ENCODE results near the gene CNNM3.
A peak's percentile ranks its signal among the peaks of the same experiment; 100 is the strongest.
"Not testable (repeated sequence)": the region's sequence is repeated elsewhere in the genome, so short reads cannot be mapped to it uniquely, and the experiment has no call there.

The CNNM3 gene

DNA sequence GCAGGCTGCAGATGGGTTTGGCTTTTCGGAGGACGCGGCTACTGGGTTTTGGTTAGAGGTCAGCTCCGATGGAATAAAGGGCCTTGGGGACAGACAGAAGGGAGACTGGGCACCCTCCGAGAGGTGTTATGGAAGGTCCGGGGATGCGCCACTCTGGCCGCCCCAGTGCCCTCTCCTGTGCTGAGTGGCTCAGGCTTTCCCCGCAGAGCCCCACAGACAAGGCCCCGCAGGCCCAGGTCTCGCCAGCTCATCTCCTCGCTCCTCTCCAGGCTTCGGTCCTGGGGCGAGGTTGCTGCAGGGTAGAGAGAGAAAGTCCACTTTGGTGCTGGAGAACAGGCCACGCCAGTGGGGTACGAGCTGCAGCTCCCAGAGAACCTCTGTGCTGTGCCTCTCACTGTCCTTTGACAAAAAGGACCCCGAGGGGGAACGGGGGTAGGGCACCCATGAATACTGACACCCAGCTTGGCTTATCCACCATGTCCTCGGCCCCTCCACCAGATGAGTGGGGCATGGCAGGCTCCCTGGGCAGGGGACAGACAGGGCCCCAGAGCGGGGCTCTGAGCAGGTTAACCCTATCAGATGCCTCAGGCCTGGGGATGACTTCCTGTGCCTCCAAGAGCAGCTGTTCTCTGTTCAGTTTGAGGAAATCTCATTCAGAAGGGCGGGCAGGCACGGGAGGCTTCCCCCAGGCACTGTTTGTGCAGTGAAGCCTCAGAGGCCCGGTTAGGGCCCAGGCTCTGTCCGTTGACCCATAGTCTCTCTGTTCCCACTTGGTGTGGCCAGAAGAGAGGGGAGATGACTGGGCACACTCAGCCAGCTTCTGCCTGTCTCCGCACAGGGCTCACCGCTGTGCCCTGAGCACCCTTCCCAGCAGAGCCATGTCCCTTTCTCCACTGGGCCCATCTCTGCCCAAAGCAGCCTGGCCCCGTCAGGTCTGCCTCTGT lies 15.7 kb upstream of the CNNM3 start:
- no peak for DNase-seq

DNA sequence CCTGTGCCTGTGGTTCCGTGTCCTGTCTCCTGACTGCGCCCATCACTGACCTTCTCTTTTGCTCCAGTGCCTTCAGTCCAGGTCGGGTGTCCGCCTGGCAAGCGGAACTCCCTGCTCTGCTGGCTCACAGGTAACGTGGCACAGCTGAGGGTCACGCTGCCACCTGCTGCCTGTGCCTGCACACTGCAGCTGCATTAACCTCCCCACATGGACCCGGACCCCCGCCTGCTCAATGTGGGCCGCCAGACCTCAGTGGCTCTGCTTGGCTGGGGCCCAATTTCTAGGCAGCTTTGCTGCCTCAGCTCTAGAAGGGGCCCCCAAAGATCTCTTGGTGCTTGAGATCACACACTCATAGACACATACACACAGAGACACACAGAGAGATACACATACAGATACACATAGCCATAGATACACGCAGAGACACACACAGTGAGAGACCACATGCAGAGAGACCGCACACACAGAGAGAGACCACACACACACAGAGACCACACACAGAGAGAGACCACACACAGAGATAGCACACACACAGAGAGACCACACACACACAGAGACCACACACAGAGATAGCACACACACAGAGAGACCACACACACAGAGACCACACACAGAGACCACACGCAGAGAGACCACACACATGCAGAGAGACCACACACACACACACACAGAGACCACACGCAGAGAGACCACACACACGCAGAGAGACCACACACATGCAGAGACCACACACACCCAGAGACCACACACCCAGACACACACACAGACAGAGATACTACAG lies 14.9 kb upstream of the CNNM3 start:
- peak; percentile 28 for DNase-seq

DNA sequence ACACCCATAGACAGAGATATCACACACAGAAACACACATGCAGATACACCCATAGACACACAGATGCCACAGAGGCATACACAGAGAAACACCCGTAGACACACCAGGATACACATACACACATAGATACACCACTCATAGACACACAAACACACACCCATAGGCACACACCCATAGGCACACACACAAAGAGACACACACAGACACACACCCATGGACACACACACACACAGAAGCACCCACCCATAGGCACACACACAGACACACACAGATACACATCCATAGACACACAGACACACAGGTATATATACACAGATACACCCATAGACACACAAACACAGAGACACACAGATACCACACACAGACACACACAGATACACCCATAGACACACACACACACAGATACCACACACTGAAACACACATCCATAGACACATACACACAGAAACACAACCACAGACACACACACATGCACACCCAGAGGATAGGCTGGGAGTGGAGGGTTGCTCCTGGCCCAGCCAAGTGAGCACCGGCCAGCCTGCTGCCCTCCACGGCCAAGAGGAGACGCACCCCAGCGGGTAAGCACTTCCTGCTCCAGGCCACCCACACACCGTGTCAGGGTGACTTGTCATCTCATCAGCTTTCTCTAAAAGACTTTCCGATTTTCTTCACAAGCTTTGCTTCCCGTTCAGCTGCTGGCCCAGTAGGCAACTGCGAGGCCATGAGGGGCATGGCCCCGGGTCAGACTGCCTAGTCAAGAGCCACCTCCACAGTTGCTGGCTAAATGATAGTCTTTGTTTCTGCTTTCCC lies 14.1 kb upstream of the CNNM3 start:
- no peak for DNase-seq

DNA sequence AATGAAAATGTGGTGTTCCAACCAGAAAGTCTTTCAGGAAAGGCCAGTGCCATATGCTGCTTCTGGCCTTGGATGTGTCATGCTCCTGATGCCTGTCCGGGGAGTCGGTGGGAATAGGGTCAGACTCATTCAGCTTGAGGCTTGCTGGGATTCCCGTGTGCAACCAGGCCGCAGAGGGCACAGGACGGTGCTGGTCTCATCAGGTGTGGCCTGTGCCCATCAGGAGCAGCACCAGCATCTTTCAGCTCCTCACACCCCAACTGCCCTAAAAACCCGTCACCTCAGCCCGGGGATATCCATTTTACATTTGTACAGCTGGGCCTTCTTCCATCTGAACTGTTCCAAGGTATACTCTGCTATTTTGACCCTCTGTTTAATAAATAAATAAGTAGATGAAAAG lies 13.3 kb upstream of the CNNM3 start:
- DNase-seq, result no peak

DNA sequence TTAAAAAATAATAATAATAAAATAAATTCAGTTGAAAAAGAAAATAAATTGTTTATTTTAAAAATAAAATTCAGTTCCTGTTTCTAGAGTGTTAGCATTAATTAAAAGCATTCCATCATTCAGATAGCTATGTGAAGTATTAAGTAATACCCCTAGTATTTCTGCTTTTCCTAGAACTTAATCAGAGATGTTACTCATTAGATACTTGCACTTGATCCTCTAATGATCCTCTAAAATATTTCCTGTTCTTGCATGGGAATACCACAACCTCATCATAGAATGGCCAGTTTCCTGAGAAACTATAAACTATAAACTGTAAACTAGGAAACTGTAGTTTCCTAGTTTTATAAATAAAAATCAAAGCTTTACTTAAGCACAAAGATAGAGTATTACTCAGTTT lies 11.1 kb upstream of the CNNM3 start:
- DNase-seq, result no peak

DNA sequence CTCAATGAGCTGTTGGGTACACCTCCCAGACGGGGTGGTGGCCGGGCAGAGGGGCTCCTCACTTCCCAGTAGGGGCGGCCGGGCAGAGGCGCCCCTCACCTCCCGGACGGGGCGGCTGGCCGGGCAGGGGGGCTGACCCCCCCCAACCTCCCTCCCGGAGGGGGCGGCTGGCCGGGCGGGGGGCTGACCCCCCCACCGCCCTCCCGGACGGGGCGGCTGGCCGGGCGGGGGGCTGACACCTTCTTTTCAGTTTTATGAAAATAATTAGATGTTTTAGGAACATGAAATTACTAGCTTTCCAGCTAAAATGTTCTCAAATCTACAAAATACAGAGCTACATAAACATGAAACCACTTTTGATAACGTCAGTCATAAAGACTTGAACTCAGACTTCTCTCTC lies 10.1 kb upstream of the CNNM3 start:
- DNase-seq, result not testable (repeated sequence)

DNA sequence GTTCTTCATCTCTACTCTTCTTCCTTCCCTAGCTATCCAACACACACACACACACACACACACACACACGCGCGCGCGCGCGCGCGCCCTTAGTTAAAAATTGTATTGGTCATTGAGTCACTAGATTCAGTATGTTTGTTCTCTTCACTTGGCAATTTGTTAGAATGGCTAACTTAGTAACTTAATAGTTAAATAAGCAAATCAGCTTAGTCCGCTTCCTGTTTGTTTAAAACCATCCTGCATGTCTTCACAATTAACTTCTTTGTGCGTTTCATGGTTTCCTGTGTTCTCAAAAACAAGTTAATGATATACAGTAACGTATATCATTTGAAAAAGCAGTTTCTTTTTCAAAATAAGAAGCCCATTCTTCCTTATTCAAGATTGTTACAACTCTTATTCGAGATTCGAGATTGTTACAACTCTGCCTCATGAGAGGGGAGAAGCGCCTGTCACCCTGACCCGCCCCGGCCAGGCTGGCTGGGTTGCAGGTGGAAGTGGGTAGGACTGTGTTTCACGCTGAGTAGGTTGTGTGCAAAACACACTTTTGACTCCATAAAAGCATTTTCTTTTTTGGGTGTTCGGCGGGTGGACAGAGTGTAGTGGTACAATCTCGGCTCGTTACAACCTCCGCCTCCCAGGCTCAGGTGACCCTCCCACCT lies 9.5 kb upstream of the CNNM3 start:
- no peak for DNase-seq

DNA sequence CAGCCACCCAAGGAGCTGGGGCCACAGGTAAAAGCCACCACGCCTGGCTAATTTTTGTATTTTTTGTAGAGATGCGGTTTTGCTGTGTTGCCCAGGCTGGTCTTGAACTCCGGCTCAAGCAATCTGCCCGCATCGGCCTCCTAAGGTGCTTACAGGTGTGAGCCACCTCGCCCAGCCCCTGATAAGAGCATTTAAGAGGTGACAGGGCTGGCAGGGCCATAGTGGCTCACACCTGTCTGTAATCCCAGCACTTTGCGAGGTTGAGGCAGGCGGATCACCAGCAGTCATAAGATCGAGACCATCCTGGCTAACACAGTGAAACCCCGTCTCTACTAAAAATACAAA lies 9.0 kb upstream of the CNNM3 start:
- DNase-seq, result no peak

DNA sequence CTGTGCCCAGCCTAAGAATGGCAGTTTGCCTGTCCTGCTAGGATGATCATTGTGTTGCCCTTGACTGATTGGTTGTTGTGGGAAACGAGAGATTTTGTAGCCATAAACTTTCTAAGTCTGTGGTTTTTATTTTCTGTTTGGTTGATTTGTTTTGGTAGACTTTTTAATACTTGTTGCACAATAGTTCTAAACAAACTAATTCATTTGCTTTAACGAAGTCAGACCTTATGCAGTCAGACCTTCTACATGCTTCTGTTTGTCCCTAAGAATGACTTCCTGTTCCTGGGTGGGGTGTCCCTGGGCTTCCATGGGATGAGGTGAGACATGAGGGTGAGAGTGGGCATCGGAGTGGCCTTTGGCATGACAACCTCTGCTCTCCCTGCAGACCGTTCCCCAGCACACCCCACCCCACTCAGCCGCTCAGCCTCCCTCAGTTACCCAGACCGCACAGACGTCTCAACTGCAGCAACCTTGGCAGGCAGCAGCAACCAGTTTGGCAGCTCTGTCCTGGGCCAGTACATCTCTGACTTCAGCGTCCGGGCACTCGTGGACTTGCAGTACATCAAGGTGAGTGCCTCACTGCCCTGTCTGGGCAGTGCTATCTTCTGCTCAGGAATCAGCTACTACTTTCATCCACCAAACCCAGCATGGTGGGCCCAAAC lies 7.8 kb upstream of the CNNM3 start:
- no peak for DNase-seq

DNA sequence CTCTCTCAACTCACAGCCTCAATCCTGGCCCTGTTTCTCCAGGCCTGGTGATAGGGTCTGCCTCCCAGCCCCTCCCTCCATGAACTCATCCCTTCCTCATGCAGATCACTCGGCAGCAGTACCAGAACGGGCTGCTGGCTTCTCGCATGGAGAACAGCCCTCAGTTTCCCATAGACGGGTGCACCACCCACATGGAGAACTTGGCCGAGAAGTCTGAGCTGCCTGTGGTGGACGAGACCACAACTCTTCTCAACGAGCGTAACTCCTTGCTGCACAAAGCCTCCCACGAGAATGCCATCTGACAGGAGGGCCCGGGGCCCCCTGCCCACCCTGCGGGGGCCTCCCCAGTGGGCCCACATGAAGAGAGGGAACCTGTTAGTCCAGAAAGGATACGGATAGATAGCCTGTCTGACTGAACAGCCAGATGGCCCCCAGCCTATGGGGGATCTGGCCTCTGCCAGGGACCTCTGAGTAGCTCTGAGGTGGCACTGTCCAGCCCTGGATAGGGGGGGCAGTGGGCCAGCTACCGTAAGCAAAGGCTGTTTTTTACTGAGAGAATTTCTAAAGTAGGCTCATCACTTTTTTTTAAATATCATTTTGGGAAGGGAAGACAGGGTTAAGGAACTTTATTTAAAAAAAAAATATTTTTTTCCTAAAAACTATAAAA lies 6.7 kb upstream of the CNNM3 start:
- no peak for DNase-seq

DNA sequence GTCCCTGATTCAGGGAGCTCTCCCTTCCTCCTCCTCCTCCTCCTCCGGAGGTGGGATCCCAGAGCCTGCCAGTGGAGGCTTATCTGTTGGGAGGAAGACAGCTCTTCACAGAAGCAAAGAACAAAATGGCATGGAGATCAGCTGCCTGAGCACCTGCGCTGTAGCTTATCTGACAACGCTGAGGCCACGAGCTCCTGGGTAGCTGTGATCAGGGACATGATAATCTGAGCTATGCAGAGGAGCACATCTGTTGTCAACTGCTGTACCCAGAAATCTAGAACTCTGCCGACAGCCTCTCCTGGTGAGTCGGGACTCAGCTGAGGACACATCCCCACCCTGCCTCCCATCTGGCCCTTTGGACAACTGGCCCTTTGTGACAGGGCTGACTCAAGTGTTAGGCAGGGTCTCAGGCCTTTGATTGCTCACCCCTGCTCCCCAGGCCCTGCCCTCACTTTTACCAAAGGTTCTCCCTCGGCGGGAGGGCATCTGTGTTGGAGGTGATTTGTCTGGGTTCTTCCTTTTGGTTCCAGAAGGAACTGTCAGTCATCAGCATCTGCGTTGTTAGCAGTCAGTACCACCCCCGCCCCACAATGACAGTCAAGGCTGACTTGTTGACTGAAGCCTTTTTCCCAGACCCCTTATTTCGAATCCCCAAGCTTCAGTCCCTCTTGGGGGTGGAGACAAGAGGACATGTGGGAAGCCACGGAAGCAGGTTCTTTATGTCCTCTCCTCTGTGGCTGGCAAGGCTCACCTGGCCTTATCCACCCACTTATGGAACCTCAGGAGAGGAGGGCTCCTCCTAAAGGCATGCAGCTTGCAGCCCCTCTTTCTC lies 5.9 kb upstream of the CNNM3 start:
- DNase-seq, result no peak

DNA sequence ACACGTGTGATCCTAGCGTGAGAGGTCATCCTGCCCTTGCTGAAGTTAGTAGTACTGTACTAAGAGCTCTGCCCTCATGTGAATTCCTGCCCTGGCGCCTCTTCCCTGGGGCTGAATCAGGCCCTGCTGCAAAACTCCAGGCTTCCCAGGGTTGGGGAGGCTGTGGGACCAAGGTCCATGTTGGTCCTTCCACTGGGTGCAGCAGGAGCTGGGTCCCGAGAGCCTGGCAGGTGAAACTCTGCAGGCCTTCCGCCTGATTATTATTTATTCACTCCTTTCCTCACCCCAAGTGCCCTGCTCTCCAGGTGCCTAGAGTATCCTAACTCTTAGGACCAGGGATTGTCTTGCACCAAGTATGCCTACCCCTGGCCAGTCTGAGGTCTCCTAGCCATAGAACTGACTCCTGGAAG lies 5.3 kb upstream of the CNNM3 start:
- no peak for DNase-seq

DNA sequence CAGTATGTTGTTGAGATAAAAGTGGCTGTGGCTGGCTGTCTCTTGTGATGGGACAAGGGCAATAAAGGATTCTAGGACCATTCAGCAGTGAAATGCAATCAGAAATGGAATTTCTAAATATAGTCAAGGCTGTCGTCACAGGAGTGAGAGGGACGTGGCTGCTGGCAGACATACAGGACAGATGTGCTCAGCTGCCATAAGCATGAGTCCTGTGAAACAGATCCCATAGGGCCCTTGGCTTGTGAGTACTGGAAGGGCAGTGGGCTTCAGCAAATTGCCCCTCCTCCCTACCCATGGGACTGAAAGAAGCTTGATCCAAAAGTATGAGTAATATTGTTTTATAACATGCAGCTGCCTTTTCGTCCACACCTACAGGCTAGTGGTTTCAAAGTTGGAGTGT lies 4.2 kb upstream of the CNNM3 start:
- no peak for DNase-seq

DNA sequence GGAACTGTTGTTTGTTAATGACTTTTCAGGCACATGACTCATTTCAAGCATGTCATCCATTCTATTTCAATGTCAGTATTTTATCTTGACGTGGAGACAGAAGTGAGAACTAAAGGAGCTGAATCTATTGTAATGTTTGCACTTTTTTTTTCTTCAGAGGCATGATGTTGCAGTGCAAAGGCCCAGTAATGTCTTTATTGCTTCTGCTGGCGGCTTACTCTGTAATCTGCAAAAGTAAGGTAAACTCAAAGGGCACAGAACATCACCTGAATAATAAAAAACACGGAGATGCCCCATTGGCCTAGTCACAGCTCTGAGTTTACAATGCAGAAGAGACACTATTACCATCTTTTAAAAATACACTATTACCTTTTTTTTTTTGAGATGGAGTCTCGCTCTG lies 2.4 kb upstream of the CNNM3 start:
- DNase-seq, result no peak

DNA sequence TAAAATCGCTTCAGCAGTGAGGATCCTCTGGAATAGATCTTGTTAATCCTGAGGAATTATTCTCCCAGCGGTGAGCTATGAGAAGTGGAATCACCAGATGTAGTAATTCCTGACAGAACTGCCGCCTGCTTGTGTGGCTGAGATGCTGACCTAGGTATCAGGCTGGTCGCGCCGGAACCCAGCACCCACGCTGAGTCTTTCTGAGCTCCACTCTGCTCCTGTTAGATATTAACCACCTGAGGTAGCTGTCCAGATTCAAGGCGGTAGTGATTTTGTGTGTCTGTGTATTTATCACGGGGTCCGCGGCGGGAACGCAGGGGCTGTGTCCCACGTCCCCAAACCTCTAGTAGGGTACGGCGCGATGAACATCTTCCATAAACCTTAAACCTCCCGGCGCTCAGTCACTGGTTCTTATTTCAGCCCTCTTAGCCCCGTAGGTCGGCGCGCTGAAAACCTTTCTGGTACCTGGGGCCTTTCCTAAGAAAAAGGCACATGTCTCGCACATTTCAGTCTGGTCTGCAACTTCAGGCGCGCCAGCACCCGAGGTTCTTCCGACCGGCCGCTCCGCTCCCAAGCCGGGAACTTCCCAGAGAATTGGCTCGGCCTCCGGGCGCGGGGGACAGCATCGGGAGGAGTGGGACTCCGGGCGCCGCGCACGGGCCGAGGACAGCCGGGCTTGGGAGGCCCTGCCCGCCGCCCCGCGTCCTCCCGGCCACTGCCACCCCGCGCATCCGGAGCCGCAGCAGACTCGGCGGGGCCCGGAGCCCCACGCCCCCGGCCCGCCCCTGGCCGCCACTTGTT lies 542 bp upstream of the CNNM3 start:
- no peak for DNase-seq

DNA sequence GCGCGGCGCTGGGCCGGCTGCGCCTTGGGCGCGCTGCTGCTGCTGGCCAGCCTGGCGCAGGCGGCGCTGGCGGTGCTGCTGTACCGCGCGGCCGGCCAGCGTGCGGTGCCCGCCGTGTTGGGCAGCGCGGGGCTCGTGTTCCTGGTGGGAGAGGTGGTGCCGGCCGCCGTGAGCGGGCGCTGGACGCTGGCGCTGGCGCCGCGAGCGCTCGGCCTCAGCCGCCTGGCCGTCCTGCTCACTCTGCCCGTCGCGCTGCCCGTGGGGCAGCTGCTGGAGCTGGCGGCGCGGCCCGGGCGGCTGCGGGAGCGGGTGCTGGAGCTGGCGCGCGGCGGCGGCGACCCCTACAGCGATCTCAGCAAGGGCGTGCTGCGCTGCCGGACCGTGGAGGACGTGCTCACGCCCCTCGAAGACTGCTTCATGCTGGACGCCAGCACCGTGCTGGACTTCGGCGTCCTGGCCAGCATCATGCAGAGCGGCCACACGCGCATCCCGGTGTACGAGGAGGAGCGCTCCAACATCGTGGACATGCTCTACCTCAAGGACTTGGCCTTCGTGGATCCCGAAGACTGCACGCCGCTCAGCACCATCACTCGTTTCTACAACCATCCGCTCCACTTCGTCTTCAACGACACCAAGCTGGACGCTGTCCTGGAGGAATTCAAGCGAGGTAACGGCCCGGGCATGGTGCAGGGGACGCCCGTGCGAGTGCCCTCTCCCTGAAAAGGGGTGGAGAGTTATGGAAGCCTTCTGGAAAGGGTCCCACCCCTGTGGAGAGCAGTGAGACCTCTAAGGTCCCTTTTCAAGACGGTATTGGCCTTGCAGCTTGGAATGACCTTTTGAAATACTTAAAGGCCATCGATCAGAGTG lies 1.0 kb downstream of the CNNM3 start:
- DNase-seq, result no peak

DNA sequence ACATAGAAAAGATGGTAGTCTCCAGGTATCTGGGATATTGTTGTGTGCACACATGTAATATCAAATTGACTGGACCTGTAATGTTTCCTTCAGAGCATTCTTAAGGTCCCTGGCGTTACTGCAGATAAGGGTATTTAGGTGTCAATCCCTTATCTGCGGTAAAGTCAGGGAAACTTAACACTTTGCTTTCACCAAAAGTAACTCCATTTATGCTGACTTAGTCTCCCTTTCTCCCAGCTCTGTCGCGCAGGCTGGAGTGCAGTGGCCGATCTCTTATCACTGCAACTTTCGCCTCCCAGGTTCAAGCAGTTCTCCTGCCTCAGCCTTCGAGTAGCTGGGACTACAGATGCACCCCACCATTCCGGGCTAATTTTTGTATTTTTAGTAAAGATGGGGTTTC lies 1.8 kb downstream of the CNNM3 start:
- no peak for DNase-seq

DNA sequence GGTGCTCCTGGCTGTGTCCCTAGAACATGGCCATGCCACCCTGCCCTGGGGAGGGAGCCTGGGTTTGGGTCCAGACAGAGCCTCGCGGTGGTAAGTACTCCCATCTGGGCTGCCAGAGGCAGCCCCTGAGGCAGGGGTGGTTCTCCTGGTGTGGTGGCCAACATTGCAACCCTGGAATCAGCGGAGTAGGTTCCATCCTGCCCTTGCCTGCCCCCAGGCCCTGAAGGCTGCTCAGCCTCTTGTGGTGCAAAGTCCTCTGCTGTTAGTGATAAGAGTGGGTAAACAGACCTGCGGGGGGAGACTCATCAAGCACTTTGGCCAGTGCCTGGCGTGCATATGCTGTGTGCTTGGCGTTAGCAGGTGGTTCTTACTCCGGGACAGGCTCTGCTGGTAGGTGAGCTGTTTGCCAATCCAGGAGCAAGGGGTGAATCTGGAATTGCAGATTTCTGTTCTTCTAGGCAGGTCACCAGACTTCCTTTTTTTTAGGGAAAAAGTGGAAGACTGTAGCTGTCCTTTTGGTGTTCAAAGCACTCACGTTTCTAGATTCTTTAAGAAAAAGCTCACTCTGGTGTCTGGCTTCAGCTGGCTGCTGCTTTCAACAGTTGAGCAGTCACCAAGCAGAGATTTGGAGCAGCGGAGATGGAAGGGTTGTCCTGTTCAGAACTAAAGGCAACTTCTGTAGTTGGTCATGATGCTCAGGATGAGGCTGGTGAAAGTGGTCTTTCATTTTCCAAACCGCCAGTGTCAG lies 3.2 kb downstream of the CNNM3 start:
- DNase-seq, result no peak
